Activated gamma-delta T cell treated with Interleukin-2 at 50 U/mL for 16 hours (primary cell): Measurements from ENCODE around the gene COLQ.

Experiments used
- DNase-seq: peaks from one replicate; pipeline ENCODE4 v3.0.0-alpha.2; 2020

Gene COLQ

DNA sequence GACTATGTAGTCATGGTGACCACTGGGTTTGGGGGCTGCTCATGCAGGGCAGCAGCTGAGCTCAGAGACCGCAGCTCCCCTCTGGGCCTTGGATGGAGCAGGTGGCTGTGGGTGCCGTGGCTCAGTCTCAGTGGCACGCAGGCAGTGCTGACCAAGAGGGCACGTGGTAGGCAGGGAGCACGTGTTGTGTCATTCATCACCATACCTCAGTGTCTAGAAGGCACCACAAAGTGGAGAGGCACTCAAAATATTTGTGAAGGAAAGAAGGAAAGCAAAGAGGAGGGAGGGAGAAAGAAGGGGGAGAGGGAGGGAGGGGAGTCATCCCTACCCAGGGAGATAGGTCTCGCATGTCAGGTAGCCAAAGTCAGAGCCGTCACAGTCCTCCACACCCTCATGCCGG lies 68.0 kb downstream of the COLQ start:
- DNase-seq = no peak

DNA sequence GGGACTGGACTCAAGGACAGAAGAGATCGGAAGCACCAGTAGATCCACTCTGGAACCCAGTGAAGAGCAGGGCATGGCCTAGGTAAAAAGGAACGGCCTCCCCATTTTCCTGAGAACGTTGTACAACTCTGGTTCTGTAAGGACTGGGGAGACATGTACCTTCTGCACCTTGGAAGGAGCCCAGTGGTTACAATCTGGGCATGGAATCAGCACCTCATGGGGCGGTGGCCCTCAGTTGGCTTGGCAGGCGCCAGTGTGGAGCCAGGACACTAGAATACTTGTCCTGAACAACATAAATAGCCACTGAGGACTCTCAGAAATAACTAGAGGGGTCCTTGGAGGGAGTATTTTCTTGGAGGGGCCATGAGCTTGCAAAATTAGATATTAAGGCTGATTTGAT lies 68.5 kb downstream of the COLQ start:
- DNase-seq = no peak

DNA sequence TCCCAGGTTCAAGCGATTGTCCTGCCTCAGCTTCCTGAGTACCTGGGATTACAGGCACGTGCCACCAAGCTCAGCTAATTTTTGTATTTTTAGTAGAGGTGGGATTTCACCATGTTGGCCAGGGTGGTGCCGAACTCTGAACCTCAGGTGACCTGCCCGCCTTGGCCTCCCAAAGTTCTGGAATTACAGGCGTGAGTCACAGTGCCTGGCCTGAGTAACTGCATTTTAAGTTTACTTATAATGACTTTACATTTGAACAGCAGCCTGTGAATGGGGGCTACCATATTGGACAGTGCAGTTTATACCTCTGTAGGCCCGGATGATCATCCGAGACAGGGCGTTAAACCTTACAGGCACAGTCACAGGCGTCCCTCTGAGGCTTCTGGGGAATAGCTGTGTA lies 69.3 kb downstream of the COLQ start:
- no peak for DNase-seq

DNA sequence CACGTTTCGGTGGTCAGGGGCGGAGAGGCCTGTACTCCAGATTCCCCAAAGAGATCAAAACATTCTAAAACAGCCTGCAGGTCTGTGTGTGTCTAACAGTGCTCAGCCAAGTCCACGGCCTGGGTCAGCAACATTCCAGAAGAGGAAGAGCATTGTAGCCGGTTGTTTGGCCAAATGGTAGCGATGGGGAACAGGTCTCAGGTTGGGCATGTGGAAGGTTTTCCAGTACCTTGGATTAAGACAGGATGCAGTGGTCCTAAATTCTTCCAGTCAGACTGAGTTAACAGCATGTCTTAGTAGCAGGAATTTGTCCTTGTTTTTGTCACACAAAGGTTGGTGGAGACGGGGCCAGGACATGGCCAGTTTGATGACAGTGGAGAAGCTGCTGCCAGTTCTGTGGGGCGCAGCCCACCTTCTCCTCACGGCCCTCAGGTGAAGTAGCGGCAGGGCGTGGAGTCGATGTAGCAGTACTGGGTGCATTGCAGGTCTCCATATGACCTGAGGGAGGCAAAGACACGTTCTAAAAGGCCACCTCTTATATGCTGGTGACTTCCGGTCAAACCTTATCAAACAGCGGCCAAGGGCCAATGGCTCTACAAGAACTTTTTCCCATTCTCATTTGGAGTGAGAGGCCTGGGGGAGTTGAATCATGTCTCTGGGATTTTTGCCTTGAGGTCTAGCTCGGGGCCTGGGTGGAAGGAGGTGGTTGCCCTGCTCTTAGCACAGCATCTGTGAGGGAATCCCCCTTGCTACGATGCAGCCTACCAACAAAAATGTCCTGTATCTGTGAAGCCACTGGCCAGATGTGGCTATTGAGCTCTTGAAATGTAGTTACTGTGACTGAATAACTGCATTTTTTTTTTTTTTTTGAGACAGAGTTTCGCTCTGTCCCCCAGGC lies 70.0 kb downstream of the COLQ start:
- DNase-seq = no peak

DNA sequence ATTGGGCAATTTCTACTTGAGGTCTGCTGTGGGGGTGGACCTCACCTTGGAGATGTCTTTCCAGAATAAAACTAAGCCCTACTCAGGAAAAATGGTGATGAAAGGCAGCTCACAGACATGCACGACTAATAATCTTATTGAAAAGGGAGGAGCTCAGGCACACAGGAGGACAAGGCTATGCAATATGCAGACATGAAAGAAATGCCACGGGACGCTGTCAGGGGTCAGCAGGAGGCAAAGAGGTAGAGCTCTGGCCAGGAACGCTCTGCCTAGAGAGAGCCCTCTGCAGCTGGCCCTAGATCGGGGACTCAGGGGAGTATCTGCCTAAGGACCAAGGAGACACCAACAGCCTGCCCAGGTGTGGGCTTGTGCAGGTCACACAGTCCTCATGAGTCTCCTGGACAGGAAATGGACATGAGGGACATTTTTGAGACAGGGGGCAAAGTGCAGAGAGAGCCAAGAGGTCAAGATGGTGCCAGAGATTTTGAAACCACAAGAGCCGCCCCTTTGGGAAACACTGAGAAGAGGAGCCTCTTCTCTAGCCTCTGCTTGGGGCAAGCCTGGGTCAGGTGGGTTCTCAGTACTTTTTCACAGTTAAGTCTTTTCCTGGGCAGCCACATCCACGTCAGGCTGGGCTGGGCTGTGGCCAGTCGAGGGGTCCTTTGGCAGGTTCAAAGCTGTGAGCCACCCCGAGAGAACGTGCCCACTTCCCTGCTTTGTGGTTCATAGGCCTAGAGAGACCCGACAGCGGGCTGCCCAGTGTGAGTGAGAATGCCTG lies 70.9 kb downstream of the COLQ start:
- DNase-seq = no peak

DNA sequence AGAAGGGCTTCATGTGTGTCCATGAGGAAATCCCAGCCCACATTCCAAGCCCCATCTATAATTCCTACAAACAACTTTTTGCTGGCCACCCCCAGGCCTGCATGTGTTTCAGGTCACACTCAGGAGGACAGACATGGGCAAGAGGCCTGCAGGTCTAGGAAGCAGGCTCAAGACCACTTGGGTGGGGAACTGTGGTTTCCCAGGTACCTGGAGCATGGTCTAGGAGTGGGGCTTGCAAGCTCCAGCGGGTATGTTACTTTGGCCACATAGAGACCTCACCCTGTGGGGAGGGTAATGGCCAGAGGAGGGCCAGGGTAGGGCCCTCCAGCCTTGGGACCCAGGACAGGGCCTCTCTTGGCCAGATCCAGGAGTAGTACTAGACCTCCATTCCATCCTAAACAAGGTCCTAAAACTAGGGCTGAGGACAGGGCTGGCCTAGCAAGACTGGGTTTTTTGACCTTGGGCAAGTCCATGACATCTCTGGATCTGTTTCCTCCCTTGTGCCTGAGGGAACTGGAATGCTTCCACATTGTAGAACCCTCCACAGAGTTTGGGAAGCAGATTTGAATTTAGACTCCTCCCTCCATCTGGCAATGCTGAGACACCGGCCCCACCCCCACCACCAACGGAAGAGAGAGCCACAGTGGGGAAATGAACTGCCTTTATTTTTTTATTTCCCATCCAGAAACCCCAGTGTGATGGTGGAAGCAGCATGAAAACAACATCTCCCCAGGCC lies 71.8 kb downstream of the COLQ start:
- DNase-seq = no peak

DNA sequence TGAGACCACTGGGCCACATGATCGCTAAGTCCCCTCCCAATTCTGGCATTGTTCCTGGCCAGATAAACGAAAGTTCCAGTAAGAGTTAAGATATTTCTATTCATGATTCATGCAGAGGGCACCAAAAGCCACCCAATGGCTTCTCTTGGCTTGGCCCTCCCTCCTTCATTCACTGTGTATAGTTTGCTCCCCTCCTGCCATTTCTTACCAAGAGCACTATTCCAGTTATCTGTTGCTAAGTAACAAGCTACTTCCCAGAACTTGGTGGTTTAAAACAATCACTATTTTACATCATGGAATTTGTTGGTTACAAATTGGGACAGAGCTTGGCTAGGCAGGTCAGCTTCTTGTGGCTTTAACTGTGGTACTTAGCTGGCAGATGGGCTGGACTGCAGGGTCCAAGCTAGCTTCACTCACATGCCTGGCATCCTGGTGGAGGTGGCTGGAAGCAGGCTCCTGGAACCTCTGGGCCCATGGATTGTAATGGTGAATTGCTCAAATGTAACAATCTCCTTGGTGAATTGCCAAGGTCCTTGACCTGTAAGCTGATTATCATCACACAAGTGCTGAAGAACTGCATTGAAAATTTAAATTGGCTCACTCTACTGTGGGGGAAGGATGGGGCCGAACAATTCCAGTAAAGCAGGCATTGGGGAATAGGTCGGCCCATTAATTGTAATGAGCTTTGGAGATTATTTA lies 77.5 kb downstream of the COLQ start:
- DNase-seq = no peak

DNA sequence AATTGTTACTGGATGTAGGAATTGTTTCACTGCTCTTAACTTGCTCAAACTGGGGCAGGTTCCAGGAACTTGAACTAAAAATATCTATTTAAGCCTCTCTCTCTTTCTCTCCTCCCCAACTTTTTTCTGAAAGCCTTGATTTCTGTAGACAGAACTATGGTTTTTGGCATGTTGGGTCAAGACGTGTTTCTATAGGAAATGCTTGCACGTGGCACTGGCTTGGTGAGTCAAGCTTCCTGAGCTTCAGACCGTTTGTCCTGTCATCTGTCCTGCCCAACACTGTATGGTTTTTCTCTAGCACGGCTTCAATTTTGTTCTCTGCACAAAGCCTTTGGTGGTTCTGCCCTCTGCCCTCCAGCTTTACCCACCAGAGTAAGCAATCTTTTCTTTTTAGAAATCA lies 80.6 kb downstream of the COLQ start:
- DNase-seq = no peak

DNA sequence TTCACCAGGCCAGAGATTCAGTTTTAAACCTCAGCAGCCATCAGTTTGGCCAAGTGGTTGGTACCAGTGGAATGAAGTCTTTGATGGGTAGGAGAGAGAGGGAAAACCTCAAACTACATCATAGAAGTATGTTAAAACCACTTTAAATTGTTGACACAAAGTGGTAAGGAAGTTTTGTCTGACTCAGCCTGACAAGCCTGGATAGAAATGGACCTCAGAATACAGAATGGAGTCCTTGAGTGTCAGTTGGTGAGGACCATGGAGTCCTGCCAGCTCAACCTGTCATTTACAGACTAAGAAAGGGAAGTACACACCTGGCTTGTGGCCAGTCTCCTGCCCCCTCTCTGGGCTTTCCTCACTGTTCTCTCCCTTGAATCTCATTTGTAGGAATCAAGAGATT lies 82.0 kb downstream of the COLQ start:
- DNase-seq = no peak

DNA sequence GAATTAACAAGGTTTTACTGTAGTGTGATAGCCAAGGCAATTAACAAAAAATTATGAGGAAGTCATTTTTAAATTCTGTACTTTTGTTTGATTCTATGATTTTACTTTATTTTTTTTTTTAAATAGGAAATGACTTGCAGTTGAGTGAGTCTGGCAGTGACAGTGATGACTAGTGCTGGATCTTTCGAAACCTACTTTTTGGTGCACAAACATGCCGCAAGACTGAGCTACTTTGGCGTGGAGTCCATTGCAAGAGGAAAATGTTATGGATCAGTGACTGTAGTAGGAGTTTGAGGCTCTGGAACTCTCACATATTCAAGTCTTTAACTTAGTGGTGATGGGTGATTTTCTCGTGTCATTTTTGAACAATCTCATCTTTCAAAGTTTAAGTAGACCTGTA lies 82.5 kb downstream of the COLQ start:
- no peak for DNase-seq

DNA sequence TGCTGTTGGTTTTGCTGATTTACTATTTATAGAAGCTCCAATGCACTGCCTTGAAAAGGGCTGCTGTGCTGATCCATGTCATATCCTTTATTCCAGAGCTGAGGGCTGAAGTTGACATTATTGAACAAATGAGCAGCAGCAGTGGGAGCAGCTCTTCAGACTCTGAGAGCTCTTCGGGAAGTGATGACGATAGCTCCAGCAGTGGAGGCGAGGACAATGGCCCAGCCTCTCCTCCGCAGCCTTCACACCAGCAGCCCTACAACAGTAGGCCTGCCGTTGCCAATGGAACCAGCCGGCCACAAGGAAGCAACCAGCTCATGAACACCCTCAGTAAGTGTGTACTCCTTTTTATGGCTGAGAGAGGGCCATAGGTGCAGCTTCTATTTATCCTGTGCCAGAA lies 85.3 kb downstream of the COLQ start:
- no peak for DNase-seq

DNA sequence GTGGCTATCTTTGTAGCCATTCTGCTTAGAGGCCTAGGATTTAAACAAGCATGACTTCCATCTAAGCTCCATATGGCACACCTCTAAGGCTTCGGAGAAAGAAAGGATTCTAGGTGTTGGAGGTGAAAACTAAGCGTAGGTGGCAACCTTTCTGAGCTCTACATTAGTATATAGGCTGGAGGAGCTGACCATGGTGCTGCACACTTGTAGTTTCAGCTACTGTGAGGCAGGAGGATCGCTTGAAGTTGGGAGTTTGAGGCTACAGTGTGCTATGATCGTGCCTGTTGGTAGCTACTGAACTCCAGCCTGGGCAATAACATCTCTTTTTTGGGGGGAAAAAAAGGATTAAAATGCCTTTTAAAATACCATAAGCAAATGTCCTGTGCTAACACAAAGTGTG lies 86.8 kb downstream of the COLQ start:
- DNase-seq = no peak

DNA sequence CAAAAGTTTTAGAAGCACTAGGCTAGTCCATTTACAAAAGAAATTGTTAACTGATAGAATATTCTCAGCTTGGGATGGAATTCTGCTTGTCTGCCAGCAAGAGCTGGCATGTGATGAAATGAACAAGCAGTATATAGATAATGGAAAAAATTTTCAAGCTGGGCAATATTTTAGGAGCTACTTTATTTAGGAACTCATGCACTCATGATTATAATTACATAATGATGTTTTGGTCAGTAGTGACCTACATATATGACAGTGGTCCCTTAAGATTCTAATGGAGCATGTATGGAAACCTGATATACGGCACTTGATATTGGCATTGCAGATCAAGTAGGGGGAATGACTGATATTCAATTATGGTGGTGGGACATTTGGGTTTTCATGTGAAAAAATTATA lies 88.0 kb downstream of the COLQ start:
- no peak for DNase-seq

DNA sequence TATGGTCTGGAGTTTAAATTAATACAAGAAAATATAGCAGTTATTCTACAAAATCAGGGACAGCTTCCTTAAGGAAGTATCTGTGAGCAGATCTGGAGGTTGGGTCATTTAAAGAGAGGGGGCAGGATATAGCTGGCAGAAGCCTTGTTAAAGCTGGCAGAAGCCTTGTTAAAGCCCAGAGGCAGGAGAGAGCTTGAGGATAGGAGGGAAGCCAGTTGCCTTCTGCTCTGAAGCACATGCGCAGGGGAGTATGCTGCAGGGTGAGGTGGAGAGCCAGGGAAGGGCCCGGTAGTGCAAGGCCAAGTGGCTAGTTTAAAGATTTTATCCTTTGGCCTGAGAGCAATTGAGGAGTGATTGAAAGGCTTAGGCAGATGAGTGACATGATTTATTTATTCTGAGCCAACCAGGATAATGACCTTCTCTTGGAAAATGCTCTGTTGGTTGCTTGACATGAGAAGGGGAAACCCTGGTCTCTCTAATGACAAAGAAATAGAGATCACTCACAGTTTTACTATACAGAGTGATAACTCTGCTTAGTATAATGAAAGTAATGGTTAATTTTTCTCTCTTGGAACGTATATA lies 90.2 kb downstream of the COLQ start:
- no peak for DNase-seq

DNA sequence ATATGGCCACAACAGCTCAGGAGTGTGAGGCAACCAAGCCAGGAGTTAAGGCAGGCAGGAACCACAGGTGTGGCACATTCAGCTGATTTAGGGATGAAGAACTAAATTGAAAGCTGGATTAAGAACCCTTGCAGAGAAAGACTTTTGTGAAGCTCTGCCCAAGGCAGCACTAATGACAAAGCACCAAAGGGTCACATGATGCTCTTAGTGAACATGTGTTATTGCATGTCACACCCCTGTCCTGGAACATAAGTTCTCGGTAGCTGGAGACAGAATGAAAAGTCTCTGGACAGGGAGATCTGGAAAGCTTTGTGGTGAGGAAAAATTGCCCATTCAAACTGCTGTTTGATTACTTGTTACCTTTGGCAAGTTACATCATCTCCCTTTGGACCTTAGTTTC lies 90.9 kb downstream of the COLQ start:
- DNase-seq = no peak

DNA sequence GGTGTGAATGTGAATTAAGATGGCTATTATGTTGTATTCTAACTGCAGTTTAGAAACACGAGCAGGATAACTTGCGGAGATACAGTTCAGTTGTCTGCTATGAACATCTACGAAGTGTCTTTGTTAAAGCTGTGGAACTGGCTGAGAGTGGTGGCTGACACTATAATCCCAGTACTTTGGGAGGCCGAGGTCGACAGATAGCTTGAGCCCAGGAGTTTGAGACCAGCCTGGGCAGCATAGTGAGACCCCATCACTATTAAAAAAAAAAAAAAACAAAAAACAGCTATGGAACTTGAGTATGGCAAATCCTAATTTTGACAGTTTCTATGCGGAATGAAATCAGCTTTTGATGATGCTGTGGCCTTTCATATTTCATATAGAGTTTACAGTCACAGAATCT lies 92.4 kb downstream of the COLQ start:
- no peak for DNase-seq

DNA sequence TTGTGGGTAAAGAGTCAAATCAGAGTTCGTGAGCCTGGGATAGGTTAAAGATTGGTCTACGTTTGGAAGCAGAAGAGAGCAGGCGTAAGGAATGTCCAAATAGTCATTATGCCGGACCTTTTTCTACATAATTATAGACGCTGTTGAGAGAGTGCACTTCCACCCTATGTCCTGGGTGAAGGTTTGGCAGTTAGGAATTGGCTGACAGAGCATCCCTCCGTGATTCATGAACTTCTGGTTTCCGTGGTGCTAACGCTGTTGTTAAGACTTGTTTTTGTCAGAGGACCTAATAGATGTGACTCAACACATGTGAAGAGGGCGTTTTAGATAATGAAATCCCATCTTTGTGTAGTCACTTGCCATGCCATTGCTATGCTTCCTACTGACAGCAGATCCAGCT lies 93.0 kb downstream of the COLQ start:
- peak; percentile 15 for DNase-seq

DNA sequence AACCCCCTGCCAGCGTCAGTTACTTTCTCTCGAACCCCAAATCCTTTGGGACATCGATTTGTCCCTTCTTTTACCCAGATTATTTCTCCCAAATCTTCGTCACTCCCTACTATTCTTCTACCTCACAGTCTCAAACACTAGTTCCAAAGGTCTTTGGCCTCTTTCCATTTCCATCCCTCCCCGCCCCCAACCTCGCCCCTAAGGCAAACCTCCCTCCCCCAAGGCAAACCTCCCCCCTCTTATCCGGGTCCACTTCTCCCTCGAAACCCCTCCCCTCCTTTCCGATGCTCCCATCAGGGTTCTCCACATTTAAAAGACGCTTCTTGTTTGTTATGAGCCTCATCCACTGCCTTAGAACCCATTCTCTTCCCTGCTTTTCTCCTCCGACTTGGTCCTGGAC lies 93.5 kb downstream of the COLQ start:
- DNase-seq = no peak

DNA sequence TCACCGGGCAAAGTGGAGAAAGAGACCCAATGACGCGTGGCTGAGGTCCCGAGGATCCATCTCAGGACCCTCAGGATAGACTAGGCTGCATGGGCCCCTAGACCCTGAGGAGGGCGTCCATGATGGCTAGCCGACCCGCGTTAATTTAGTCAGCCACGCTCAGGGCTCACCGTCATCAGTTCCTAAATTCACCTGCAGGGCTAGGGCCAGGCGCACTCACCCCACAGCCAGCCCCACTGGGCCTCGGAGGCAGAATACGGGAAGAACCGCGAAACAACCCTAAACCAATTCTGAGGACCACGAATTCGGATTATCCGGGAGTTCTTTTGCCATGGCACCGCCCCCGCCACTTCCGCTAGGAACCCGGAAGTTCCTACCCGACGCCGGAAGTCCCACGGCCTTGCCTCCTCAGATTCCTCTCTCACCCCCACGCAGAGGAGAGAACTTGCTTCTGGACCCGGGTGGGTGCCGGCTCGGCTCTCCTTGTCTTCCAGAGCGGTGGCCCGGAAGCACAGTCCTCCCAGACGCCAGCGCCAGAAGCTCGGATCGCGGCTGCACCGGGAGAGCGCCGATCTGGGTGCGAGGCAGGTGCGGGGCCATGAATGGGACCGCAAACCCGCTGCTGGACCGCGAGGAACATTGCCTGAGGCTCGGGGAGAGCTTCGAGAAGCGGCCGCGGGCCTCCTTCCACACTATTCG lies 94.2 kb downstream of the COLQ start, which contains the start of the genes EAF1 and METTL6:
TSS of gene EAF1 (plus strand) at position 417 of the 699 bp plus-strand sequence. CDS start at position 599, 182 bp downstream.
TSS of gene METTL6 (minus strand) at position 363 of the 699 bp plus-strand sequence. CDS start 1,033 bp downstream, outside the sequence.
- peak; percentile 84 for DNase-seq

DNA sequence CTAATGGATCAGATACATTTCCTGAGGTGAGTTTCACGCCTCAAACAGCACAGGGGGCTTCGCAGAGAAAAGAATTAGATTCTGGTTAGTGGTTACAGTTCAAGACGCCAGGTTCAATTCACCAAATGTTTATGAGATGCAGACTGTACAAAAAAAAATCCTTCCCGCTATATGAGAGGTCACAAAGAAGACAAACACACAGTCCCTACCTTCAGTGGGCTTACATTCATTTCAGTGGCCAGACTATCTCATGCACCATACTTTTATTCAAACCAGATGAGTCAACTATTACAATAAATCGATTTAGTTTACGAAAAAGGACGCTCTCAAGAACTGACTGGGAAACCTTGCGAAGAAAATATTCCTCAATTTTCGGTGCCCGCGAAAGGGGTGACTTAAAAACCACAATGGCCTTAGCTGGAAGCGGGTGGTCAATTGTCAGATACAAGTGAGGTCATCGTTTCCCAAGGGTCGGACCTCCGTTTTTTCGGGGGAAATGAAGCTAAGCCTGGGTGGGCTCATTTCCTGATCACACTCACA lies 94.9 kb downstream of the COLQ start:
- no peak for DNase-seq

DNA sequence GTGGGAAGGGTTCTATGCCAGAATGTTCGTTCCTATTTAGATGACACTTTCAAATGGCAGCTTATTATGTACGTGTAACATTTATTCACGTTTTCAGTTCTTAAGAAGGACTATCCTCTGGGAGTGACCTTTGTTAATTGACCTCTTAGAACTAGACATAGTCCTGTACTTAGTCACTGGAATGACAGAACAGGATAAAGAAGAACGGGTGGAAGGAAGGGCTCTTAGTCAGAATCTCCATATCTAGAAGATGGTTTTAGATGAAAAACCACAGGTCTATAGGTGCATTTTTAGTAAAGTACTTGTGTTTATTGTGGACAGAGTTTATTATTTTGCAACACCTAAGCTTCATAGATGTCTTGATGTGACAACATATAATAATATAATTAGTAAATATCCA lies 100.6 kb downstream of the COLQ start:
- DNase-seq = no peak
